SK-N-SH (cell line): ENCODE measurements around the gene CD93. TPM values are rescaled to one million over a fixed set of nuclear protein-coding genes. Genes with fewer than 3 reads are reported as not detected.

Experiments
- CTCF ChIA-PET: fragments of 300-600, 350-600 bp; formaldehyde crosslinking; extraction: SDS; loops from one replicate; lab custom pipeline; 2021; lab: Yijun Ruan, JAX
- POLR2A ChIA-PET: fragments of 350-600 bp; sonication (Branson Sonifier 250); formaldehyde crosslinking; extraction: SDS; loops from one replicate; lab custom pipeline; 2020; ENCODE audit warnings: antibody characterized with exemption, inconsistent platforms; lab: Yijun Ruan, JAX
- DNase-seq: peaks from one replicate; pipeline ENCODE4 v3.0.0; 2012
- H2AFZ ChIP-seq: fragments of 200-600 bp; sonication (generic); 2 replicates; pipeline ENCODE4 v1.8.1; 2016; ENCODE audit warnings: antibody characterized with exemption, mild to moderate bottlenecking, low read depth
- H3F3A ChIP-seq: fragments of 200-600 bp; sonication (generic); replicated peaks from 2 replicates; pipeline ENCODE3; 2016; ENCODE audit warnings: antibody characterized with exemption, mild to moderate bottlenecking; ENCODE audit not compliant: insufficient read depth
- H3K27ac ChIP-seq, 2 experiments: fragments of 200-500 bp in 1 of 2; fragments of 200-600 bp in 1 of 2; sonication (Bioruptor generic) in 1 of 2; sonication (generic), shearing (Covaris generic) in 1 of 2; 2 replicates each; pipeline versions ENCODE4 v1.5.1 to v1.6.1; 2014 to 2016; ENCODE audit warnings: low read depth in 2 of 2, inconsistent platforms in 1 of 2, low read length in 1 of 2, mild to moderate bottlenecking in 1 of 2, mixed read lengths in 1 of 2
- H3K27me3 ChIP-seq: fragments of 200-600 bp; sonication (generic), shearing (Covaris generic); 2 replicates; pipeline ENCODE4 v1.6.1; 2016; ENCODE audit warnings: mixed run types; ENCODE audit not compliant: insufficient read depth
- H3K36me3 ChIP-seq, 2 experiments: fragments of 200-500 bp in 1 of 2; fragments of 200-600 bp in 1 of 2; sonication (Bioruptor generic) in 1 of 2; sonication (generic) in 1 of 2; replicated peaks in 1 of 2; 2 replicates each; pipeline versions ENCODE3 to v1.5.1; 2014 to 2016; ENCODE audit warnings: low read length in 1 of 2, mild to moderate bottlenecking in 1 of 2; ENCODE audit not compliant: insufficient read depth in 2 of 2, control insufficient read depth in 1 of 2
- H3K4me1 ChIP-seq, 2 experiments: fragments of 200-500 bp in 1 of 2; fragments of 200-600 bp in 1 of 2; sonication (Bioruptor generic) in 1 of 2; sonication (generic), shearing (Covaris generic) in 1 of 2; 2 replicates each; pipeline versions ENCODE4 v1.5.1 to v1.6.1; 2014 to 2016; ENCODE audit warnings: low read depth in 1 of 2, low read length in 1 of 2, mixed run types in 1 of 2; ENCODE audit not compliant: insufficient read depth in 2 of 2, control insufficient read depth in 1 of 2
- H3K4me2 ChIP-seq: fragments of 200-600 bp; sonication (generic), shearing (Covaris generic); 2 replicates; pipeline ENCODE4 v1.6.1; 2017; ENCODE audit warnings: mixed run types
- H3K4me3 ChIP-seq, 2 experiments: fragments of 200-500 bp in 1 of 2; fragments of 200-600 bp in 1 of 2; sonication (Bioruptor generic) in 1 of 2; sonication (generic), shearing (Covaris generic) in 1 of 2; 2 replicates each; pipeline versions ENCODE4 v1.5.1 to v1.8.1; 2014 to 2016; ENCODE audit warnings: low read depth in 2 of 2, inconsistent platforms in 1 of 2, low read length in 1 of 2, mild to moderate bottlenecking in 1 of 2, mixed read lengths in 1 of 2, moderate library complexity in 1 of 2
- H3K79me2 ChIP-seq: fragments of 200-600 bp; sonication (generic); 2 replicates; pipeline ENCODE4 v1.8.1; 2017; ENCODE audit warnings: mild to moderate bottlenecking; ENCODE audit not compliant: insufficient read depth
- H3K9ac ChIP-seq: fragments of 200-600 bp; sonication (generic); 2 replicates; pipeline ENCODE4 v1.6.1; 2017; ENCODE audit warnings: mixed run types
- H3K9me2 ChIP-seq: fragments of 200-600 bp; sonication (generic); 2 replicates; pipeline ENCODE4 v1.6.1; 2017; ENCODE audit warnings: mixed run types
- H3K9me3 ChIP-seq: fragments of 200-600 bp; sonication (generic); 2 replicates; pipeline ENCODE4 v1.6.1; 2017; ENCODE audit warnings: mixed run types, mild to moderate bottlenecking, moderate library complexity
- H4K20me1 ChIP-seq: fragments of 200-600 bp; sonication (generic); 2 replicates; pipeline ENCODE4 v1.6.1; 2017; ENCODE audit warnings: mild to moderate bottlenecking, mixed run types; ENCODE audit not compliant: insufficient read depth
- CTCF ChIP-seq: fragments of 200-600 bp; sonication (generic); IDR thresholded peaks from 2 replicates; pipeline ENCODE4 v1.6.1; 2017; ENCODE audit warnings: antibody characterized with exemption, mild to moderate bottlenecking, moderate library complexity
- ELF1 ChIP-seq: IDR thresholded peaks from 2 replicates; pipeline ENCODE4 v1.4.0; 2012
- EP300 ChIP-seq, 2 experiments: IDR thresholded peaks; 2 replicates each; pipeline versions ENCODE4 v1.4.0 to v1.6.1; 2012; ENCODE audit warnings: borderline replicate concordance in 1 of 2, low read depth in 1 of 2, low read length in 1 of 2
- FOXJ3 ChIP-seq: sonication (generic); formaldehyde crosslinking; IDR thresholded peaks from 2 replicates; pipeline ENCODE4 v1.5.1; 2020; ENCODE audit warnings: mild to moderate bottlenecking, missing genetic modification reagents
- MAX ChIP-seq: IDR thresholded peaks from 2 replicates; pipeline ENCODE4 v1.4.0; 2012; ENCODE audit warnings: low read depth
- PBX3 ChIP-seq: IDR thresholded peaks from 2 replicates; pipeline ENCODE4; 2012
- RAD21 ChIP-seq: IDR thresholded peaks from 2 replicates; pipeline ENCODE4 v1.6.1; 2012; ENCODE audit warnings: mild to moderate bottlenecking, low read length
- REST ChIP-seq: IDR thresholded peaks from 2 replicates; pipeline ENCODE4 v1.6.1; 2012; ENCODE audit warnings: mild to moderate bottlenecking, low read depth, low read length, moderate library complexity
- SIN3A ChIP-seq: IDR thresholded peaks from 2 replicates; pipeline ENCODE4 v1.6.1; 2012; ENCODE audit warnings: low read depth, mild to moderate bottlenecking, low read length, moderate library complexity, borderline replicate concordance
- USF1 ChIP-seq: IDR thresholded peaks from 2 replicates; pipeline ENCODE4 v1.4.0; 2012; ENCODE audit warnings: low read depth, borderline replicate concordance
- USF2 ChIP-seq: fragments of 150-350 bp; IDR thresholded peaks from 2 replicates; pipeline ENCODE4 v1.6.1; 2017; ENCODE audit warnings: antibody characterized with exemption, low read length, low read depth, borderline replicate concordance
- WGBS: methylation state at CpG from one replicate; pipeline ENCODE4 v1.1.6; 2017; ENCODE audit warnings: low lambda C conversion rate; 5-methylcytosine and 5-hydroxymethylcytosine counted together
- polyA plus RNA-seq, 3 experiments: library from polyadenylated mRNA; depleted of rRNA; stranded (reverse); fragments of >200 nt; gene quantifications; 2 replicates each; pipeline ENCODE4 v1.2.3, GENCODE V29; 2012
- TF ChIP-seq, protein P1 (sequence below): fragments of 150-350 bp; IDR thresholded peaks from 2 replicates; pipeline ENCODE4 v1.6.1; 2016; ENCODE audit warnings: mild to moderate bottlenecking, low read depth, low read length
- TF ChIP-seq, protein P2 (sequence below): IDR thresholded peaks from 2 replicates; pipeline ENCODE4 v1.4.0; 2012; ENCODE audit warnings: low read depth, borderline replicate concordance

The CD93 gene
- polyA plus RNA-seq, 1 of the 3 experiments (the other 2 are of a cell fraction): 0.03 TPM

GRCh38 chr20:23080521-23080920, 5.6 kb downstream of the CD93 start:
- ChIA-PET POLR2A (no interaction called here), CTCF (interaction anchor here (1.1 kb wide), 1 partner anchor 154 kb away, joined by 3 read pairs; no protein-coding TSS in a partner anchor)
- Histone ChIP-seq H3K79me2 (no peaks in the 10 kb centered on the region), H3K9me3 (no peaks in the 10 kb centered on the region), H3K4me1 (no peaks in the 10 kb centered on the region), H3K27me3 (peaks cover 48% of the 10 kb centered on the region), H3F3A (no peaks in the 10 kb centered on the region), H4K20me1 (no peaks in the 10 kb centered on the region), H3K9ac (no peak overlapping the region), H2AFZ (no peak overlapping the region), H3K4me3 (no peak overlapping the region), H3K9me2 (no peaks in the 10 kb centered on the region), H3K27ac (no peak overlapping the region), H3K36me3 (no peaks in the 10 kb centered on the region), H3K4me2 (no peak overlapping the region)
- DNase-seq: no peak
- TF ChIP-seq MAX: no peak
- no peak for TF ChIP-seq SIN3A
- TF ChIP-seq, protein P1, sequence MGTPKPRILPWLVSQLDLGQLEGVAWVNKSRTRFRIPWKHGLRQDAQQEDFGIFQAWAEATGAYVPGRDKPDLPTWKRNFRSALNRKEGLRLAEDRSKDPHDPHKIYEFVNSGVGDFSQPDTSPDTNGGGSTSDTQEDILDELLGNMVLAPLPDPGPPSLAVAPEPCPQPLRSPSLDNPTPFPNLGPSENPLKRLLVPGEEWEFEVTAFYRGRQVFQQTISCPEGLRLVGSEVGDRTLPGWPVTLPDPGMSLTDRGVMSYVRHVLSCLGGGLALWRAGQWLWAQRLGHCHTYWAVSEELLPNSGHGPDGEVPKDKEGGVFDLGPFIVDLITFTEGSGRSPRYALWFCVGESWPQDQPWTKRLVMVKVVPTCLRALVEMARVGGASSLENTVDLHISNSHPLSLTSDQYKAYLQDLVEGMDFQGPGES: no peak
- TF ChIP-seq REST: no peak
- TF ChIP-seq CTCF: no peak
- TF ChIP-seq USF2: no peak
- TF ChIP-seq EP300 (IDR thresholded peaks at IDR 0.05; ENCODE audit: borderline replicate concordance in 1 of 2, low read depth in 1 of 2, low read length in 1 of 2): no peak
- TF ChIP-seq PBX3: no peak
- TF ChIP-seq FOXJ3 (CRISPR knock-in tag): no peak
- no peak for TF ChIP-seq USF1
- no peak for TF ChIP-seq RAD21
- TF ChIP-seq, protein P2, sequence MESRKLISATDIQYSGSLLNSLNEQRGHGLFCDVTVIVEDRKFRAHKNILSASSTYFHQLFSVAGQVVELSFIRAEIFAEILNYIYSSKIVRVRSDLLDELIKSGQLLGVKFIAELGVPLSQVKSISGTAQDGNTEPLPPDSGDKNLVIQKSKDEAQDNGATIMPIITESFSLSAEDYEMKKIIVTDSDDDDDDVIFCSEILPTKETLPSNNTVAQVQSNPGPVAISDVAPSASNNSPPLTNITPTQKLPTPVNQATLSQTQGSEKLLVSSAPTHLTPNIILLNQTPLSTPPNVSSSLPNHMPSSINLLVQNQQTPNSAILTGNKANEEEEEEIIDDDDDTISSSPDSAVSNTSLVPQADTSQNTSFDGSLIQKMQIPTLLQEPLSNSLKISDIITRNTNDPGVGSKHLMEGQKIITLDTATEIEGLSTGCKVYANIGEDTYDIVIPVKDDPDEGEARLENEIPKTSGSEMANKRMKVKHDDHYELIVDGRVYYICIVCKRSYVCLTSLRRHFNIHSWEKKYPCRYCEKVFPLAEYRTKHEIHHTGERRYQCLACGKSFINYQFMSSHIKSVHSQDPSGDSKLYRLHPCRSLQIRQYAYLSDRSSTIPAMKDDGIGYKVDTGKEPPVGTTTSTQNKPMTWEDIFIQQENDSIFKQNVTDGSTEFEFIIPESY: no peak
- TF ChIP-seq ELF1: no peak
- WGBS: 14% methylated on average over 10 of the region's 10 CpGs
